Measurements from ENCODE around the gene ATXN7.

Gene ATXN7

GRCh38 chr3:63990733-63991132 is 127.1 kb downstream of the ATXN7 start:
- Histone ChIP-seq H3K27me3 (ENCODE audit: insufficient read depth, low read length, poor library complexity, severe bottlenecking) (no peaks in the 10 kb centered on the region), H3K9ac (ENCODE audit: low read depth, low read length, poor library complexity, severe bottlenecking) (no peak overlapping the region), H3K36me3 (ENCODE audit: insufficient read depth, low read length) (peaks cover 95% of the 10 kb centered on the region; the same call in 1 of the 2 replicates)

GRCh38 chr3:63991666-63992065 is 128.0 kb downstream of the ATXN7 start:
- Histone ChIP-seq H3K9me3 (ENCODE audit: insufficient read depth, low read depth, low read length) (no peaks in the 10 kb centered on the region), H3K9ac (ENCODE audit: low read depth, low read length, poor library complexity, severe bottlenecking) (no peak overlapping the region), H3K4me2 (ENCODE audit: low read depth, low read length, poor library complexity, severe bottlenecking) (no peak overlapping the region), H3F3A (ENCODE audit: low read depth) (no peaks in the 10 kb centered on the region), H2AFZ (ENCODE audit: low read length) (no peak overlapping the region), H3K9me2 (replicated peaks; ENCODE audit: low read depth, low read length) (no peaks in the 10 kb centered on the region), H3K79me2 (ENCODE audit: insufficient read depth, low read length) (no peaks in the 10 kb centered on the region), H3K4me1 (ENCODE audit: insufficient read depth, low read length, poor library complexity, severe bottlenecking) (no peaks in the 10 kb centered on the region), H3K36me3 (ENCODE audit: insufficient read depth, low read length) (peaks cover 95% of the 10 kb centered on the region; the same call in 1 of the 2 replicates), H3K4me3 (ENCODE audit: low read length, poor library complexity, severe bottlenecking) (no peak overlapping the region), H3K27me3 (ENCODE audit: insufficient read depth, low read length, poor library complexity, severe bottlenecking) (no peaks in the 10 kb centered on the region), H4K20me1 (ENCODE audit: insufficient read depth, low read length, poor library complexity, severe bottlenecking) (peaks cover 5% of the 10 kb centered on the region)
- TF ChIP-seq CTCF (conservative IDR thresholded peaks at IDR 0.05; ENCODE audit: low read length) (no peak), EZH2phosphoT487 (IDR thresholded peaks at IDR 0.05; ENCODE audit: borderline replicate concordance) (no peak)

More at GRCh38 chr3:63990733-63991132, 127.1 kb downstream of the ATXN7 start:
- TF ChIP-seq EZH2phosphoT487 (IDR thresholded peaks at IDR 0.05; ENCODE audit: borderline replicate concordance) = no peak
- TF ChIP-seq CTCF (conservative IDR thresholded peaks at IDR 0.05; ENCODE audit: low read length) = no peak
- no peaks in the 10 kb centered on the region for H3K79me2 ChIP-seq (ENCODE audit: insufficient read depth, low read length)
- H2AFZ ChIP-seq (ENCODE audit: low read length) = no peak overlapping the region
- no peaks in the 10 kb centered on the region for H3K4me1 ChIP-seq (ENCODE audit: insufficient read depth, low read length, poor library complexity, severe bottlenecking)
- H4K20me1 ChIP-seq (ENCODE audit: insufficient read depth, low read length, poor library complexity, severe bottlenecking) = peaks cover 14% of the 10 kb centered on the region
- H3F3A ChIP-seq (ENCODE audit: low read depth) = no peaks in the 10 kb centered on the region
- no peaks in the 10 kb centered on the region for H3K9me3 ChIP-seq (ENCODE audit: insufficient read depth, low read depth, low read length)
- no peak overlapping the region for H3K4me3 ChIP-seq (ENCODE audit: low read length, poor library complexity, severe bottlenecking)
- H3K4me2 ChIP-seq (ENCODE audit: low read depth, low read length, poor library complexity, severe bottlenecking) = no peak overlapping the region
- H3K9me2 ChIP-seq (replicated peaks; ENCODE audit: low read depth, low read length) = no peaks in the 10 kb centered on the region

- H3K36me3 ChIP-seq (ENCODE audit: insufficient read depth, low read length) = peaks cover 93% of the 10 kb centered on the region; the same call in 1 of the 2 replicates
- H3F3A ChIP-seq (ENCODE audit: low read depth) = no peaks in the 10 kb centered on the region
- no peaks in the 10 kb centered on the region for H3K9me3 ChIP-seq (ENCODE audit: insufficient read depth, low read depth, low read length)
- no peaks in the 10 kb centered on the region for H3K27me3 ChIP-seq (ENCODE audit: insufficient read depth, low read length, poor library complexity, severe bottlenecking)
- no peak overlapping the region for H3K4me2 ChIP-seq (ENCODE audit: low read depth, low read length, poor library complexity, severe bottlenecking)
- no peak overlapping the region for H3K4me3 ChIP-seq (ENCODE audit: low read length, poor library complexity, severe bottlenecking)
- H3K79me2 ChIP-seq (ENCODE audit: insufficient read depth, low read length) = no peaks in the 10 kb centered on the region
- H3K9ac ChIP-seq (ENCODE audit: low read depth, low read length, poor library complexity, severe bottlenecking) = no peak overlapping the region
- H3K4me1 ChIP-seq (ENCODE audit: insufficient read depth, low read length, poor library complexity, severe bottlenecking) = no peaks in the 10 kb centered on the region
- no peaks in the 10 kb centered on the region for H3K9me2 ChIP-seq (replicated peaks; ENCODE audit: low read depth, low read length)
- H2AFZ ChIP-seq (ENCODE audit: low read length) = no peak overlapping the region
- TF ChIP-seq CTCF (conservative IDR thresholded peaks at IDR 0.05; ENCODE audit: low read length) (no peak), EZH2phosphoT487 (IDR thresholded peaks at IDR 0.05; ENCODE audit: borderline replicate concordance) (no peak)
- H4K20me1 ChIP-seq (ENCODE audit: insufficient read depth, low read length, poor library complexity, severe bottlenecking) = peaks cover under 1% of the 10 kb centered on the region
Measured at GRCh38 chr3:63992516-63993209, 129.0 kb downstream of the ATXN7 start.

All from Loucy (cell line).